Fibroblast of pulmonary artery (primary cell): Measurements from ENCODE around the gene TAS1R1.
A peak's percentile ranks its signal among the peaks of the same experiment; 100 is the strongest.

Experiments
- DNase-seq: peaks from one replicate; pipeline ENCODE4 v3.0.0-alpha.2; 2010; ENCODE audit warnings: low read depth
- H3K4me3 ChIP-seq: replicated peaks from 2 replicates; pipeline ENCODE4 v1.5.1; 2011; ENCODE audit warnings: low read depth, mild to moderate bottlenecking, control low read depth, low read length, moderate library complexity
- TF ChIP-seq, protein P1 (sequence below): IDR thresholded peaks from 2 replicates; pipeline ENCODE4 v1.5.1; 2011; ENCODE audit warnings: mild to moderate bottlenecking, control low read depth, low read length, inconsistent platforms; ENCODE audit errors: missing control alignments

Gene TAS1R1

DNA sequence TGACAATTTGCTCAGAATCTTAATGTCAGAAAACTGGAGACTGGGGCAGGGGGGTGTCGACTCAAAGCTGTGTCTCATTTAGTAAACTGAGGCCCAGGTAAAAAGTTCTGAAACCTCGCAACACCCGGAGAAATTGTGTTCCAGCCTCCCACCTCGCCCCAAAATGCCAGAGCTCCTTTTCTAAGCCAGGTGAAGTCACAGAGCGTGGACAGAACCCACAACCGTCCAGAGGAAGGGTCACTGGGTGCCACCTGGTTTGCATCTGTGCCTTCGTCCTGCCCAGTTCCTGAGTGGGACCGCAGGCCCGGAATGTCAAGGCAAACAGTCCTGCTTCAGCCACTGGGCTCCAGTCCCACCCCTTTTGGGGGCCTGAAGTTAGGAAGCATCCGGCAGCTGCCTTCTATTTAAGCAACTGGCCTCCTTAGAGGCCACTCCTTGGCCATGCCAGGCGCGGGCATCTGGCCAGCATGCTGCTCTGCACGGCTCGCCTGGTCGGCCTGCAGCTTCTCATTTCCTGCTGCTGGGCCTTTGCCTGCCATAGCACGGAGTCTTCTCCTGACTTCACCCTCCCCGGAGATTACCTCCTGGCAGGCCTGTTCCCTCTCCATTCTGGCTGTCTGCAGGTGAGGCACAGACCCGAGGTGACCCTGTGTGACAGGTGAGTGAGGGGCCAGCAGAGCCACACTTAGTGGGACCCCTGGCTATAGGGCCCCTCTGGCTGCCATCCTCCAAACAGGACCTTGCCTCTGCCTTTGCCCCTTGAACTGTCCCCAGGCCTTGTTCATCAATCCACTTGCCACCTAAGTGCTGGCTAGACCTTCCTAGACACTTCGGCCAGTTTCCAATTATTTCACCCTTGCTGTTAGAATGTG is at the start of gene TAS1R1:
TAS1R1 (plus strand) TSS at position 401 of the 872 bp plus-strand sequence; CDS start at position 468, 67 bp downstream.
- peak within 1 kb of the TSS; percentile 92 for H3K4me3 ChIP-seq
- no peak for DNase-seq
- TF ChIP-seq, protein P1, sequence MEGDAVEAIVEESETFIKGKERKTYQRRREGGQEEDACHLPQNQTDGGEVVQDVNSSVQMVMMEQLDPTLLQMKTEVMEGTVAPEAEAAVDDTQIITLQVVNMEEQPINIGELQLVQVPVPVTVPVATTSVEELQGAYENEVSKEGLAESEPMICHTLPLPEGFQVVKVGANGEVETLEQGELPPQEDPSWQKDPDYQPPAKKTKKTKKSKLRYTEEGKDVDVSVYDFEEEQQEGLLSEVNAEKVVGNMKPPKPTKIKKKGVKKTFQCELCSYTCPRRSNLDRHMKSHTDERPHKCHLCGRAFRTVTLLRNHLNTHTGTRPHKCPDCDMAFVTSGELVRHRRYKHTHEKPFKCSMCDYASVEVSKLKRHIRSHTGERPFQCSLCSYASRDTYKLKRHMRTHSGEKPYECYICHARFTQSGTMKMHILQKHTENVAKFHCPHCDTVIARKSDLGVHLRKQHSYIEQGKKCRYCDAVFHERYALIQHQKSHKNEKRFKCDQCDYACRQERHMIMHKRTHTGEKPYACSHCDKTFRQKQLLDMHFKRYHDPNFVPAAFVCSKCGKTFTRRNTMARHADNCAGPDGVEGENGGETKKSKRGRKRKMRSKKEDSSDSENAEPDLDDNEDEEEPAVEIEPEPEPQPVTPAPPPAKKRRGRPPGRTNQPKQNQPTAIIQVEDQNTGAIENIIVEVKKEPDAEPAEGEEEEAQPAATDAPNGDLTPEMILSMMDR: no peak

DNA sequence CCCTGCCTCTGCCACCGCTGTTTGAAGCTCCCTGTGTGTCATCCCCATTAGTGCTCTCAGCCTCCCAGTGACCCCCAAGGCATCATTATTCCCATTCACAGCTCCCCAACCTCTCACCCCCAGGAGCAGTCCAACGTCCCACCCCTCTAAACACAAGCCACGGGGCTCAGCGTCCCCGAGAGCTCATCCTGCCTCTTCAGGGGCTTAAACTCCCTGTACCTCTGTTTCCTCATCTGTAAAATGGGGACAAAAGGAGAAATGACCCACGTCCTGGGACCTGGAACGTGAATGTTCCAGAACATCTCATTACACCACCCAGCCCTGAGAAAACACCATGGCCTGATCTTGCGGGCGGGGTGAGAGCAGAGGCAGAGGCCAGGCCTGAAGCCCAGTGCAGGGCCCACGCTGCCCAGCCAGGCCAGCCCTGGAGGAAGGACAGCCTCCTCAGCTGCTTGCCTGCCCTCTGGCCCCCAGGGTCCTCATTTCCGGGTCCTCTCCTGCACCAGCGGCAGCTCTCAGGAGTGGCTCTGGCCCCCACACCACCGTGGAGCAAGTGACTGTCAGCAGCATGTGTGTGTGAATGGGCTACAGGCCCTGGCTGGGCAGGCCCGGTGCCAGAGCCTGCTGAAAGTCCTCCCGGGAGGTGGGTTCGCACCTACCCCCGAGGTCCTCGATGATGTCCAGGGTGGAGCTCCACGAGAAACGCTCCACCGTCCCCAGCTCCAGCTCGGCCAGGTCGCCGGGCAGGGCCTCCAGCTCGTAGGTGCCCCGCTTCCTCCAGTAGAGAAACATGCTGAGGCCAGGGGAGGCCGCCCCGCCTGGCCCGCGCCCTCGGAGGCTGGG is 49.5 kb upstream of the TAS1R1 start:
- DNase-seq: no peak
- TF ChIP-seq, protein P1: no peak
- no peak overlapping the region for H3K4me3 ChIP-seq

DNA sequence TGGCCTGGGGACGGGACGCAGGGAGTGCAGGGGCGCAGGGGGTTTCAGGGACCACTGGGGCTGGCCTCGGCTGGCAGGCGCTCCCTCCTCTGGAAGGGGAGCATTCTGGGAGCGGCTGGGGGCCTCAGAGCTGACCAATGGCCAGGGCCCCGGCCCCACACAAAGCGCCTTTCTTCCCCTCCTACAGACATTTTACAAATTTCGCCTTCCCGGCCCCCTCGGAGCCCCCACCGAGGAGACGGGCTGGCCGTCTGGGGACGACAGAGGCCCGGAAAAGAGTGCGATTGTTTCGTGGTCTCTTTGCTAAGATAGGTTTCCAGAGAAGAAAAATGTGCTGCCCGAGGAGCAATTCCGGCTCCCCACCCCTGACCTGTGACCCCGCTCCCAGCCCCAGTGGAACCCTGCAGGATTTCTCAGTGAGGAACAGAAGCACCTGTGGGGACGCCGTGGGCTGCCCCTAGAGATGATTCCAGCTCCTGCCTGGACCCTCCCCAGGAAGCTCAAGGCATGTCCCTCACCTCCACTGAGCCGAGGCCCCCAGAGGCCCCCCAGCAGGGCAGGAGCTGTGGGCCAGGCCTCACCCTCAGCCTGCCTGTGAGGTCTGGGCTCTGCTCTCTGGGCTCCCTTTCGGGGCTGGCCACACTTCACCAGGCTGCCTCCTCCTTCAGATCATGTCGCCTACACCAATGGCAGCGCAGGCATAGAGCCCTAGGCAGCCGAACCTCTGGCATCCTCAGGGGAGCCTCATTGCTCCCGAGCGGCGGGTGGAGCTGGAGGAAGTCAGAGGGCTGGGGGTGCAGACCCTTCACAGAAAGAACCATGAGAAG is 48.7 kb upstream of the TAS1R1 start:
- TF ChIP-seq, protein P1: no peak
- no peak overlapping the region for H3K4me3 ChIP-seq
- DNase-seq: no peak

DNA sequence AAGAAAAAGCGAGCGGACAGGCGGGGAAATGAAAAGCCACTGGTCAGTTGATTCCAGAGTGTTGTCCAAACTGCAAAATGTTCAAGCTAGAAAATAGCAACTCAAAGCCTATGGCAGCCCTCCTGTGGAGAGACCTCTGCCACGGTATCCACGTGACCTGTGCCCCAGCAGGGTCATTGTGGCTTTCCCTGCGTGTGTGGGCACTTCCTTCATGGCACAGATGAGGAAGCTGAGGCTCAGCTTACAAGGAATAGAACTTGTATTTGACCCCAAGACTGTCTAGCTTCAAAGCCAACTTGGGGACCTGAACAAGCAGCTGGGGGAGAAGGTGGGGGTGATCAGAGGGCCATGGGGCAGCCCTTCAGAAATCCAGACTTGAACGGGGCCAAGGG is 48.1 kb upstream of the TAS1R1 start:
- H3K4me3 ChIP-seq: no peak overlapping the region
- TF ChIP-seq, protein P1: no peak
- no peak for DNase-seq

DNA sequence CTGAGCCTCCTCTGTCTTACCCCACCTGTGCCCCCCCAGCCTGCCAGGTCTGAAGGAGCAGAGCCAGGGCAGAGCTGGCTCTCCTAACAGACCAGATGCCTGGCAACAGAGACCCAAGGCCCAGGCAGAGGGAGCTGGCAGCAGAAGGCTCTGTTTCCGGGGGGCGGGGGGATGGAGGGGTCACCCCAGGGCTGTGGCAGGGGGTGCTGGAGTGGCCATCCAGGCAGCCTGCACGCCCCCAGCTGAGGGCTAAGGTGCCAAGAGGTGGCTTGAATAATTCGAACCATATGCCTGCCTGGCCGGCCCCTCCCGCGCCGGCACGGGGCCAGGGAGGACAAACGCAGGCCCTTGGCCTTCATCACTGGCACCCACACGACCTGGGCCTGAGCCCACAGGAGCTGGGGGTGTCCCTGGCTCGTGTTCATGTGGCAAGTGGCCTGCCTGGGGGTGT is 47.6 kb upstream of the TAS1R1 start:
- DNase-seq: no peak
- no peak overlapping the region for H3K4me3 ChIP-seq
- TF ChIP-seq, protein P1: no peak

DNA sequence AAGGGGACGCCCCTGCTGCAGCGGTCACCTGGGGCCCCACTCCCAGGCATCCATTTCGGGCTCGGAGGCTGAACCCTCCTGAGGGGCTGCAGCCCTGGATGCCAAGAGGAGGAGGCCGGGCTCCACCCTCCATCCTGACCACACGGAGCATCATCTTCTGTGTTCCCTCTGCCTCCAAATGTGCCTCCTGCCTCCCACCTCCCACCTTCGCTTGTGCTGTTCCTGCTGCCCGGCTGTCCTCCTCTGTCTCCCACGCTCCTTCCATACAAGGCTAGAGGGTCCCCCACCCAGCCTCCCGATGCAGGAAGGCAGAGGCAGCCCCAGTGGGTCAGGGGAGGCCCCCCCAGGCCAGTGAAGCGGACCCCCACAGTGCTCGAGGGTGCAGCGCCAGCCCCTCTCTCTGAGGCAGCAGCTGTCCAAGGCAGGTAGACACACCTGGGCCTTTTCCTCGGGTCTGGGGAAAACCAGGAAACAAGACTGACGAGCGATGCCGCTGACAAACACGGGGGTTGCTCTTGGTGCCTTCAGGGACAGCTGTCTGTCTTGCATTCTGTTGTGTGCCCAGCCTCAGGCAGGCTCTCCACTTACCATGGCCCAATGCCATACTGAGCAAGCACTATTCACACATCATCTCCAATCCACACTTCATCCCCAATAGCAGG is 46.8 kb upstream of the TAS1R1 start:
- no peak for DNase-seq
- TF ChIP-seq, protein P1: no peak
- H3K4me3 ChIP-seq: no peak overlapping the region
